HG02763 (cell line): ENCODE measurements around the gene TTLL10.

Source experiments
- ATAC-seq: cut with Tn5 transposase; IDR thresholded peaks from one replicate; pipeline ENCODE4 v1.9.1; 2021; ENCODE audit warnings: mild to moderate bottlenecking, moderate library complexity; ENCODE audit not compliant: unreplicated experiment

The TTLL10 gene, protein sequence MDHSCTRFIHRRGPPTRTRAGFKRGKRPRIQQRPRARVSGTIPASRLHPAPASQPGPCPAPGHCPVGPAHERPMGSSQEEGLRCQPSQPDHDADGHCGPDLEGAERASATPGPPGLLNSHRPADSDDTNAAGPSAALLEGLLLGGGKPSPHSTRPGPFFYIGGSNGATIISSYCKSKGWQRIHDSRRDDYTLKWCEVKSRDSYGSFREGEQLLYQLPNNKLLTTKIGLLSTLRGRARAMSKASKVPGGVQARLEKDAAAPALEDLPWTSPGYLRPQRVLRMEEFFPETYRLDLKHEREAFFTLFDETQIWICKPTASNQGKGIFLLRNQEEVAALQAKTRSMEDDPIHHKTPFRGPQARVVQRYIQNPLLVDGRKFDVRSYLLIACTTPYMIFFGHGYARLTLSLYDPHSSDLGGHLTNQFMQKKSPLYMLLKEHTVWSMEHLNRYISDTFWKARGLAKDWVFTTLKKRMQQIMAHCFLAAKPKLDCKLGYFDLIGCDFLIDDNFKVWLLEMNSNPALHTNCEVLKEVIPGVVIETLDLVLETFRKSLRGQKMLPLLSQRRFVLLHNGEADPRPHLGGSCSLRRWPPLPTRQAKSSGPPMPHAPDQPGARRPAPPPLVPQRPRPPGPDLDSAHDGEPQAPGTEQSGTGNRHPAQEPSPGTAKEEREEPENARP

DNA sequence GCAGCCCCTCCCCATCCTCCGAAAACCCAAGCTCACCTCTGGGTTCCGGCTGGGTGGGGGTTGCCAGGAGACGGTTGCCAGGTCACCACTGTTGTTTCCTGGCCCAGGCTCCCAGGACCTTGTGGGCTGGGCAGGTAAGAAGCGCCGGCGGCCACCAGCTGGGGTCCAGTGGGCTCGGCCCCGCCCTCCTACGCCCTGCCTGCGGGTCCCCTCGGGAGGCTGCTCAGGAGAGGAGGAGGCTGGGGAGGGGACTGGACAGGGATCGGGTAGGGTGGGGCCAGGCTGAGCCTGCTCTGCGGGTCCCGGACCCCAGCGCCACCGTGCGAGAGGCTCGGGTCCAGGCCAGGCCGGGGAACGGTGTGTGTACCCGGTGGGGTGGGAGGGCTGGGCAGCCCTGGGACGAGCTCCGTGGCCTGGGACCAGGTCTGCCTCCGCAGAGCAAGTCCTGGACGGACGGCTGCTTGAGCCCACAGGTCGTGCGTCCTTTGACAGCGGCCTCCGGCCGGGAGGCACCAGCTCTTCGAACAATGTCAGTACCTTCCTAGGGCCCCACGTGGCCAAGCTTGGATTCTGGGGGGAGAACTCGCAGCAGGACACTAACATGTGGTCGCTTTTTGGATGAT, at the start of gene TTLL10:
Gene TTLL10 (plus strand): TSS at position 88 of the 623 bp plus-strand sequence. CDS start 5,336 bp downstream, outside the sequence.
- no peak for ATAC-seq

DNA sequence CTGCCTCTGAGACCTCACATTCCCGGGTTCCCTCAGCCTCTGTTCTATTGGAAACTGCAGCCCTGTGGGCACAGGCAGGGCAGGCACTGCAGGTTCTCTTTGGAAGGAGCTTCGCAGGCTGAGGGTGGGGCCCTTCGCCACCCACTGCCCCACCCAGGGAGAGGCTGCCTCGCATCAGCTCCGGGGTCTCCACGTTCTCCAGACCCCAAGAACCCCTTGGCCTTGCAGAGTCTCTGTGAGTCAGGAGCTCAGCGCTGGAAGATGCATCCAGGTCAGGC, 49.2 kb upstream of the TTLL10 start:
- ATAC-seq, result no peak

DNA sequence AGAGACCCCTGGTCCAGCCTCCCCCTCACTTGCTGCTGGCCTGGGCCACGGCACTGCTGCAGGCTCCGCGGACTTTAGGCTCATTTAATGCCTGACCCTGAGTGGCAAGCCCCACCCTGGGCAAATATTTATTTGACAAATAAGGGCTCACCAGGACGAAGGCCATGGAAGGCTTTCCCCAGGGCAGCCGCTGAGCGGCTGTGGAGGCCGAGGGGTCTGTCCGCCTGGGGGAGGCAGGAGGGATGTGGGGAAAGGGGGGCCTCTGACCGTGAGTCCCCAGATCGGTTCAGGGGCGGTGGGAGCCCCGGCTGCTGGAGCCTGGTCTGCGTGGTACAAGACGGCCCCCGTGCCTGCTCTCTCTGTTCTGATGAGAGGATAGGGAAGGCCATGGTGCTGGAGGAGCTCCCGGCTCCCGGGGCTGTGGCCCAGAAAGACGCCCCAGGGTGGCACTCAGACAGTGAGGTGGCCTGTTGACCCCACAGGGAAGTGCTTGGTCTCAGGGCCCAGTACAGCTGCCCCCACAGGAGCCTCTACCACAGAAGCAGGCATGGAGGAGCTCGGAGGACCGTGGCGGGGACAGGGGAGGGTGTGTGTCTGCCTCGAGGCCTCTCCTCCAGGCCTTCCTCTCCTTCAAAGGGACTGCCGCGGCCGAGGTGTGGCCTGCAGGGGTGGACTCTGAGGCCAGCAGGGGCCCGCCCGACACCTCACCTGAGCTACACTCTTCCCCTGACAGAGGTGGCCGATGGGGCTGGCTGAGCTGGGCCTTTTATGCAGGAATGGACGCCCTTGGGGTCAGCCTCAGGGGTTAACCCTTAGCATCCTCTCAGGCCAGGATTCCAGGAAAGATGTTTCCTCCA, 48.7 kb upstream of the TTLL10 start:
- no peak for ATAC-seq

DNA sequence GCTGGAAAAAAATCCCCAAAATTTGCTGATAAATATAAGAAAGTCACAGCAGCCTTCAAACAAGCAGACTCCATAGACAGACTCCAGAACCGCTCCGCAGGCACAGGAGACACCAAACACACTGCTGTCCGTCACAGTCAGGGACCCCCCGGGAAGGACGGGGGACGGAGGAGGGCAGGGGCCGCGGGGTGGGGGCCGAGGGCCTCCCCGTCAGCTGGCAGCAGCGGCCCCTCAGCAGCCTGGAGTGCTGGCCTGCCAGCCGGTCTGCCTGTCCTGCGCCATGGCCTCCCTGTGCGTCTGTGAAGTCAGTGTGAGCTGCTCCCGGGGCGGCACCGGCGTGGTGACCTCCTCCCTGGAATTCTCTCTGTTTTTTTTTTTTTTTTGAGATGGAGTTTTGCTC, 47.7 kb upstream of the TTLL10 start:
- no peak for ATAC-seq

DNA sequence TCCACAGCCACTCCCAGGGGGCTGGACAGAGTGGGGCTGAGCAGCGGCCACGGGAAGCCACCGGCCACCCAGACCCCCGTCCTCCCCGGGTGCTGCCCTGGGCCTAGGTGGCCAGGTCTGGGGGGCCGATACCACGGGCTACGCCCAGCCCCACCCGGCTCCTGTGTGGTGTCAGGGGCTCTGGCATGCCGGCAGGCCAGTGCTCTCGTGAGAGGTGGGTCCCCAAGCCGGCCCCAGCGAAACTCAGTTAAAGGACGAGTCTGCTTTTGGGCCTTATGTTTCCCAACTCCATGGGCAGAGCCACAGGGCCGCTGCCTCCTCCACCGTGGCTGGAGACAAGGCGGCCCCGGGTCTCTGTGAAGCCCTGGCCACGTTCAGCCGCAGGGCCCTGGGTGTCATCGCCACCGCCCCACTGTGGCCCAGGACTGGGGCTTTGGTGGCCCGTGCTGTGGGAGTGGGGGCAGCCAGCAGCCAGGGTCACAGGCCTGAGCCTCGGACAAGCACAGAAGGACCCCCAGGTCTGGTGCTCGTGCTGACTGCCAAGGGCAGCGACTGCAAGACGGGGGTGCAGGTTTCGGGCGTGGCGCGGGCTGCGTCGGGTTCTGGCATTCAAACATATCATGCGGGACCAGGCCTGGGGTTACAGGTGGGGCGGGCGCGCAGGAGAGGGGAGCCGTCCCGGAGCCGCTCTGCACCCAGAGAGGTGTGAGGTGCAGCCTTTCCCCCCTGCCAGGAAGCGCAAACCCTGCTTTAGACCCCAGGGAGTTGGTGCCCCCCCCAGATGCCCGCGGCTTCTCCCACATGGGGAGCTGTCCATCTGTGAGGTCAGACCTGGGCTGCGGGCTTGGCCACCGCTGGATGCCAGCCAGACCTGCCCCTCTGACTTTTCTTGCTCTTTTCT, 45.9 kb upstream of the TTLL10 start:
- ATAC-seq, result no peak

DNA sequence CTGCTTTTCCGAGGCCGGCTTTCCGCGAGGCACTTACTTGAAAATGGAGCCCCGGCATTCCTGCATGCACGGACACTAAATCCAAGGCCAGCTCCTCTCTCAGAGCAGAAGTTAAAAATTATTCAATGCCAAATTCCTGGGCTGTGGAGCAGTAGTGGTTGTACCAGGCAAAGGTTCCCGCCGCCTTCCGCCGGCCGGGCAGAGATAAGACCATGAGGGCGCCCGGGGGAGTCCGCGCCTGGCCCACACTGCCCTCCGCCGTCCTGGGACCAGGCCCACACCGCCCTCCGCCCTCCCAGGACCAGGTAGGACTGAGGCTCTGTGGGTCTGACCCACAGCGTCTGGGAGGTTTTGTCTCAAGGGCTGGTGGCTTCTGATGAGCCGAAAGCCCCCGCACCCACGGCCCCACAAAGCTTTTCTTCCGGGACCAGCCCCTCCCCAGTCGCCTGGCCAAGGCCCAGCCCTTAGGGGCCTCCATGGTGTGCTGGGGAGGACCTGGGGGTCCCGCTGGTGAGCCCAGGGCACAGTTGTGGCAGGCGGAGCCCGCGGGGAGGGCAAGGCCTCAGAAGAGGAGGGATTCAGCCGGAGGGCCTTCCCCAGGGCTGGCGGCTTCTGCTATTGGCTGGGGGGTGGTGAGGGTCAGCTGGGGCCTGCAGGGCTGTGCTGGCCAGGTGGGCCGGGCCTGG, 45.1 kb upstream of the TTLL10 start:
- ATAC-seq, result no peak

DNA sequence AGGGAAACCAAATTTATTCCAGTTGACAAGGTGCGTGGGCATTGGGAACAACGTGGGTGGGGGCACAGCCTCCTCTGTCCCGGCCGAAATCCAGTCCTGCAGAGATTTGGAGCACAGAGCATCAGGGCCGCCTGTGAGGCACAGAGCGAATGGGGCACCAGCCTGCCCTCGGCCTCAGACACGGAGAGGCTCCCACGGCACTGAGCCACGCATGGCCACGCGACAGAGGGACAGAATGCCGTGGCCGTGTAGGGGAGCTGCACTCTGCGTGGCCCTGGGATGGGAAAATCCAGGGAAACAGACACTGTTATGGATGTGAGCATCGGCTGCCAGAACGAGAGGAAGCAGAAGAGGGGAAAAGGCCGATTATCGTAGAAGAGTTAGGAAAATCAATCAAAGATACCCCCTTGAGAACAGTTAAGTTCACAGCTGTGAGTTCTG, 44.3 kb upstream of the TTLL10 start:
- no peak for ATAC-seq

DNA sequence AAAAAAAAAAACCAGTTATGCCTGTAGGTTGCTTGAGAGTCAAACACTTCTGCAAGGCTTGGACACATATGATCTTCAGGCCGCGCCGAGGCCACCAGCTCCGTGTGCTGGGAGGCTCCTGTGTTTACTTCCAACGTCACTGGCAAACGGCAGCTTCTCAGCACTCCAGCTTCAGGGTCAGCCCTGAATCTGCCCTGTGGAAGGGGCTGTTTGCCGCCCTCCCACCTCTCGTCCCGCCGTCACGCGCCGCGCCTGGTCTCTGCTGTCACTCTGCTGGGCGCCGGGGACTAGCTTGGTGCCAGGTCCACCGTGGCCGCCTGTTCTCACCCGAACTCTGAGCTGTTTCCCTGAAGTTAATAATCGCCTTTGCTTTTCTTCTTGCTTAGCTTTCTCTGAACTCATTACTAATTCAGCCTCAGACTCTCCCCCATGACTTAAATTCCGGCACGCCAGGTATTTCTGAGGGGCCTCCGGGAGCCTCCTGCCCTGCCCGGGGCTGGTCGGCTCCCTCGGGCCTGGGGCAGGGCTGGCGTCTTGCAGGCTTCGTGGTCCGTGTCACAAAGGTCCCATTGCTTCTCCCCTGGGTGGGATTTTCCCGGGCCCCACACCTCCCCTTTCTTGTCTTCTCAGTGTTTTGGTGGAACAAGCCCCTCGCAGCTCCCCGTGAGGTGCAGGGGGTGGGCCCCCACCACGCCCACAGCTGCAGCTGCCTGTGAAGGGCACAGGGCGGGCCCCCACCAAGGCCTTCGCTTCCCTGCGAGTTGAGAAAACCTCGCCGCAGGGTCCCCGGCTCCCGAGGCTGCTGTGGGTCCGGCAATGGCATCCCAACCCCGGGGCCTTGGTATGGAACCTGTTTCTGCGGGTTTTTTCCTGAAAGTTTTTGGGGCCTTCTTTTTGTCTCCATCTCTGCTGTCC, 43.2 kb upstream of the TTLL10 start:
- no peak for ATAC-seq

DNA sequence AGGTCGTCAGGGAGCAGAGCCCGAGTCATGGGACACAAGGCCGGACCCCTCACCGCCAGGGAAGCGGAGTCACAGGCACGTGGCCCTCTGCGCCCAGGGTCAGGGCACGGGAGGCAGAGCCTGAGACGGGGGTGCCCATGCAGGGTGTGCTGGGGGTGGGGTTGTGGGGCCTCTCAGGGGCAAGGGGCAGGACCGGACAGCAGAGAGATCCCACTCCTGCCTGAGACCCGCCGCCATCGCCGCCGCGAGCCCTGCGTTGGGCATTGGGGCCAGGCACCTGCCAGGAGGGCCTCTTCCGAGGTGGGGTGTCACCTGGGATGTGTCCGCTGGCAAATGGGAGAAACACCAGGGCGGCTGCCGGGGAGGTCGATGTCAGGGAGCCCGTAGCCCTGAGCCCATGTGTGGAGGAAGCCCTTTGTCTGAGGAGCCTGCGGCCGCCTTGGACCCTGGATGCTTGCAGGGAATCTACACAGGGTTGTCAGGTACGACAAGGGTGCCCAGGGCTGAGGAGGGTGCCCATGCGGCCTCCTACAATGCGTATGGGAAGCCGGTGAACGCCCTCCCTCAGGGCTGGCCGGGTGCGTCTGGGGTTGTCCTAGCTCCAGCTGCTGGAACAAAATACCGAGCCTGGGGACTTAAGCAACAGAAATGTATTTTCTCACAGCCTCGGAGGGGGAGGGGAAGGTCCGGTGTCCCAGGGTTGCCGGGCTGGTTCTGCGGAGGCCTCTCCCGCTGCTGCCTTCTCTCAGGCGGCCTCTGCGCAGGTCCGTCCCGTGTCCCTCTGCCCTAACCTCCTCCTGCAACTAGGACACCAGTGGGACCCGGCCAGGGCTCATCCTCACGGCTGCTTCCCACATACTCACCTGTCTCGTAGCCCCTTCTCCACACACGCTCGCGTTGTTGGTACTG, 41.4 kb upstream of the TTLL10 start:
- no peak for ATAC-seq

DNA sequence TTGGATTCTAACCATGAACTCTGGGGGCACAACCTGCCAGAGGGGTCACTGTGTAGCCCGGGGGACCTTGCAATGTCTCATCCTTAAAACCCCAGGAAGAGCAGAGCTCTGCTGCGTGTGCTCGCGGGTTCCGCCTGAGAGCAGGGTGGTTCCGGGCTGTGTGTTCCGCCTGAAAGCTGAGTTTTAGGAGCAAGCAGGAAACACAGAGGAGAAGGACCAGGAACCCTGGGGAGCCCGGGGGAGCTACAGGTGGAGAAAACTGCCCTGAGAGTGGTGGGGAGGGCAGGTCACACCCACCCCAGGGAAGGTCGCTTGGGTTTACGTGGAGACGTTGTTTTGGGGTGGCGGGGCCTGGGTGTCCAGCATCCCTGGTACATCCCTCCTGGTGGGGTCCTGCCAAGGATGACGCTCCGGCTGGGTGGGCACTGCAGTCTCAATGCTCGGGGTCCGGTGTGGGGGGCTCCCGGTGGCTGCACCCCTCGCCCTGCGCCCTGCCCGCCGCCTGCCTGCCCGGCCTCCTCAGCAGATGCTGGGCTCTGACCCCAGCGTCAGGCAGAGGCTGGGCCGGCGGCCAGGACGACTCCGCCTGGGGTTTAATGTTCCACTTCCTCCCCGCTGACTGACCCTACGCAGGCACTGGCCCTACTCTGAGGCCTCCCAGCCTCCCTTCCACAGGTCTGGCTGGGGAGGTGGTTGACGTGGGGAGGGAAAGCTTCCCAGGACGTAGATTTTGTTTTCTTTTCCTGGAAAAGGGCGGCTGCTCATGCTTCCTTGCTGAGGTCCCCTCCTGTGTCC, 40.5 kb upstream of the TTLL10 start:
- ATAC-seq, result no peak

DNA sequence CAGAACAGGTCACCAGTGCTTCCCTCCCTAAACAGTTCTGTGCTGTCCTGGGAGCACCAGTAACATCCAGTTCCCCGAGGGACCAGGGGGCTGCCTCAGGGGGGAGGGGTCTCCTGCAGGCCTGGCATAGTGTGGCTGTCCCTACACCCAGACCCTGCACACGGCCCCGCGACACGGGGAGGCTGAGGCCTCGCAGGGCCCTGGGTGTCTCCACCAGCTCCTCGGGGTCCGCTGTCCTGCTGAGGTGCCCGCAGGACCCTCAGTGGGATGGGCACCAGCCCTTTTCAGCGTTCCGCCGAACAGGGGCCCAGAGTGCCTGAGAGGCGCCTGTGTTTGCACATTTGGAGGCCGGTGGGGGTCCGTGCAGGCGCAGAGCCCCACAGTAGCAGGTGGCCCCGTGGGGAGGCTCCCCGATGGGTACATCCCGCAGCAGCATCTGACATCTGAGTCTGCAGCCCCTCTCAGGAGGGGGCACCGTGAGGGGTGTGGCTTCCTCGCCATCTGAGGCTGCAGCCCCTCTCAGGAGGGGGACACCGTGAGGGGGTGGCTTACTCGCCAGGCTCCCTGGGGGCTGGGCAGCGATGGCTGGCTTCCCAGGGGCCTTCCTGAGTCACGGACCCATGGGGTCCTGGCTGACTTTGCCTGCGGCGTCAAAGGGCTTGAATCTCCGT, 39.2 kb upstream of the TTLL10 start:
- no peak for ATAC-seq

DNA sequence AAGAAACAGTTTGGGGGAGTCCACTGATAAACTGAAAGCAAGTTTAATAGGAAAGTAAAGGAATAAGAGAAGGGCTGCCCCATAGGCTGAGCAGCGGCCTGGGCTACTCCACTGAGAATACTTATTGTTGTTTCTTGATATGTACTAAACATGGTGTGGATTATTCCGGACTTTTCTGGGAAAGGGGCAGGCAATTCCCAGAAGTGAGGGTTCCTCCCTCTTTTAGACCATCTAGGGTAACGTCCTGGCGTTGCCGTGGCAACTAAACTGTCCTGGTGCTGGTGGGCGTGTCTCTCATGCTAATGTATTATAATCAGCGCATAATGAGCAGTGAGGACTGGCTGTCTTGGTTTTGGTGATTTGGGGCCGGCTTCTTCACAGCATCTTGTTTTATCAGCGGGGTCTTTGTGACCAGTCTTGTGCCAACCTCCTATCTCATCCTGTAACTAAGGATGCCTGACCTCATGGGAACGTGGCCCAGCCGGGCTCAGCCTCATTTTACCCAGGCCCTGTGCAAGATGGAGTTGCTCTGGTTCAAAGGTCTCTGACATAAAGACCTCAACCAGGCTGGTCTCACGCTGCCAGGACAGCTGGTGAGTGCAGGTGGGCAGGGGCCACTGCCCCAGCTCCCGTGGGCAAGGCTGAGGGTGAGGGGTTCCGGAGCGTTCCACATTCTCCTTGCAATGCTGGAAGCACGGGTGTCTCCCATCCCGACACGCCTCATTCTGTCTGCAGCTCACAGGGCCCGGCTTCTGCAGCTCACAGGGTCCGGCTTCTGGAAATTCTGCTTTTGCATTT, 38.1 kb upstream of the TTLL10 start:
- ATAC-seq, result no peak

DNA sequence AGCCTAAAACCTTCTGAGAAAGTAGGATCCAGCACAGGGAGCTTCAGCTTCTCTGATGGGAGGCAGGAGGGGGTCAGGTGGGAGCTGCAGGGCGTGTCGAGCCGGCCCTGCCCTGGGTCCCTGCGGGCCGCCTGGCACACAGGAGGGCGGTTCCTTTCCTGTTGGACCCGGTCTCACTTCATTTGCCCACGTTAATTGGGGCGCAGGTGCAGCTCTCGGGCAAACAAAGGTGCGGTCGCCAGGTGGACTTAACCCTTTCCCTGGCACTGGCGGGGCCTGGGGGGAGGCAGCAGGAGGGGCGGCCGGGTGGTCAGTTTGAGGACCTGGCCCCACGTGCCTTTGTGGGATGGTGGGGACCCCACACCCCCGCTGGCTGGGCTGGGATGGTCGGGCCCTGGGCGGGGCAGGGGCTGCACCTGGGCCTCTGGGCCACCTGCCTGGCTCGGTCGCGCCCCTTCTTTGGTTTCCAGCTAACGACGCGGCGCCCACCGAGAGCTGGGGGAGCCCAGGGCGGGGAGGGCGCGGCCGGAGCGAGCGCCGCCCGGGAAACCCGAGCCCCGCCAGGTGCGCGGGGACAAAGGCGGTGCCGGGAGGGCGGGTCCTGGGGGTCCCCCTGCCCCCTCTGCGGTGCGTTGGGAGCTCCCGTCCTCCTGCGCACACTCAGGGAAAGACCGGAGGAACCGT, 37.0 kb upstream of the TTLL10 start:
- ATAC-seq, result no peak

DNA sequence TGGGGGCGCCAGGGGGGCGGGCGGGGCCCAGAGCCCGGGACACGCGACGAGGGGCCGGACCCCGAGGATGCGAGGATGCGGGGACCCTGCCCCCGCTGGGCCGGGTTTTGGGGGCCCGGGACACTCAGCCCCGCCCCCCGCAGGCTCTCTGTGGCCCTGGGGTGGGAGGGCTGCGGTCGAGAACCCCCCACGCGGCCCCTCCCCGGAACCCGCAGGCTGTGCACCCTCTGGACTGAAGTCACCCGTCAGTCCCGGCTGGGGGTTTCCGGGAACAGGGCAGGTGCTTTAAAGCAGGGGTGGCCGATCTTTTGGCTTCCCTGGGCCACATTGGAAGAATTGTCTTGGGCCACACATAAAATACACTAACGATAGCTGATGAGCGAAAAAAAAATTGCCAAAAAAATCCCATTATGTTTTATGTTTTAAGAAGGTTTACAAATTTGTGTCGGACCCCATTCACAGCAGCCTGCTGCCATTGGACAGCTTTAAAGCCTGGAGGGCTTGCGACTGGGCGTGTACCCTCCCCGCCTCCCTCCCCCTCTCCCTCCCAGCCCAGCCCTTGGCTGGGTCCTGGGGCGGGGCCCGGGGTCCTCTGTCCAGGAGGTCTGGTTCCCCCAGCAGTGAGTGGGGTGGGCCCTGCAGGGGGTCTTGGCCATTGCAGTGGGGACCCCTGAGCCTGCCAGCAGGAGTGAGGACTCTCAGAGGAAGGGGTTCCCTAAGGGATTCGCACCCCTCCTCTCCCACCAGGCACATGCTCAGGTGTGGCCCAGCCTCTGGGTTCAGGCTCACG, 36.2 kb upstream of the TTLL10 start:
- no peak for ATAC-seq
